Activated gamma-delta T cell treated with anti-CD3 and anti-CD28 coated beads, Interleukin-2, amount 50 U/mL, for 16 hours (primary cell): ENCODE results near the gene CSRP2.
A peak's percentile ranks its signal among the peaks of the same experiment; 100 is the strongest.

Experiments
- DNase-seq: peaks from one replicate; pipeline ENCODE4 v3.0.0-alpha.2; 2020; ENCODE audit warnings: low read depth

Gene CSRP2

DNA sequence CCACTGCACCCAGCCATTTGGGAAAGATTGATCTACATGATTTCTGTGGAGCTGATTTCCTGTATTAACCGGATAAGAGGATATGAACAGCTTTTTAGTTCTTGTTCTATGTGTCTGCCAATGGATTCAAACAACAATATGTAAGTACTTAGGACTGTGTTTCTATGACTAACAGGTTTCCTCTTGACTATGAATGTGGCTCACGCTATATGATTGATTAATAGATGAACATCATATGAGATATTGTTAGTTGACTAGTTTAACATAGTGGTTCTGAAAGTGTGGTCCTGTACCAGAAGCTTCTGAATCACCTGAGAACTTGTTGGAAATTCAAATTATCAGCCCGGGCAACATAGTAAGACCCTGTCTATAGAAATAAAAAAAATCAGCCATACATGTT is 12.8 kb upstream of the CSRP2 start:
- DNase-seq, result no peak

DNA sequence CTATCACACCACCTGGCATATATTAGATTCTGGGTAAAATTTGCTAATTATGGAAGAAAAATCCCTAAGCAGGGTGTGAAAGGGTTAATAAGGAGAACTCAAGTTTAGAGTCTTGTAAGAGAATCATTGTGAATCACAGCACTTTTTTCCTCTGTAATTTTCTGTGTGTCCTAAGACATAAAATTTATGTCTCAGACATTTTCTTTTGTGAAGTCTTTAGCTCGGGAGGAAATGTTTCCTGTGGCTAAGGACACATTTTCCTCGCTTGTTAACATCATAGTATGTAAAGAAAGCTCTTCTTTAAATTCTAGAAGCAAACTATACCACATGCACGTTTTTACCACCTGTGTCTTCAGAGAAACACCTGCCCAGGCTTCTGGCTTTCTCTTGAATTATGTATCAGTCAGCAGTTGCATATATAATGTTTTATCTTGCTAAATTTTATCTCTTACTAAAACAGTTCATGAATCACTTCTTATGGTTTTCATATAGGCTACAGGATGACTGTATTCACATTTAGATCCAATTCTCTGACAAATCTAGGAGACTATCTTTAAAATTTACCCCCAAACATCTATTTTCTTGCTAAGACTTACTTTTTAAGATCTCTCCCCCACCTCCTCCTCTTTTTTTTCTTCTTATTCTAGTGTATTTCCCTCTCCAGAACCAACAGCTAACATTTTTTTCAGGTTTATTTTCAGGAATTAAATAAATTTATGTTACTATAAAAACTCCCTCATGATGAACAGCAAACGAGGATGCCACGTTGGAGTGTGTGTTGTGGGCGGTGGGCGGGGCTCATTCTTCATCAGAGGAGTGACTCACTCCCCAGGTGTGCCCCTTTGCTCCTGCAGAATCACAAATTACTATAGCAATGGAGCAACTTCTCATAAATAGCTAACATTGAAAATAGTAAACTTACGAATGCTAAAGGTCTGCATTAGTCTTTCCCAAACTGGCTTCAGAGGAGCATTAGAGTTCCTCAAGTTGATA is 11.6 kb upstream of the CSRP2 start:
- peak; percentile 13 for DNase-seq

DNA sequence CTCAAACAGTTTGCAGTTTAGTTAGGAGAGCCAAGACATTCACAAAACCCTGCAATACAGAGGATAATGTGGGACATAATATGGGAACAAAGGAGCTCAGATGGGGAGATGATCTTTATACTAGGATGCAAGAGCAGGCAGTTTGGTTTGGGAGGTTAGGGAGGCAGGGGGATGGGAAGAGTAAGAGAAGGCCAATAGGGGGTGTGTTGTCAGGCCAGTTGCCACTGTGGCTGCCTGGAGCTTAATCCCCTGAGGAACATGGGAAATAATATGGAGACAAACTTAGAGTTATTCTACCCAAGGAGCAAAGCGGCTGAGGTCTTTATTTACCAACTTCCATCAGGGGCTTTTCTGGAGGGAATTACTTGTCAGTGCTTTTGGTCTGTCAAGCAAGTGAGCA is 10.0 kb upstream of the CSRP2 start:
- no peak for DNase-seq

DNA sequence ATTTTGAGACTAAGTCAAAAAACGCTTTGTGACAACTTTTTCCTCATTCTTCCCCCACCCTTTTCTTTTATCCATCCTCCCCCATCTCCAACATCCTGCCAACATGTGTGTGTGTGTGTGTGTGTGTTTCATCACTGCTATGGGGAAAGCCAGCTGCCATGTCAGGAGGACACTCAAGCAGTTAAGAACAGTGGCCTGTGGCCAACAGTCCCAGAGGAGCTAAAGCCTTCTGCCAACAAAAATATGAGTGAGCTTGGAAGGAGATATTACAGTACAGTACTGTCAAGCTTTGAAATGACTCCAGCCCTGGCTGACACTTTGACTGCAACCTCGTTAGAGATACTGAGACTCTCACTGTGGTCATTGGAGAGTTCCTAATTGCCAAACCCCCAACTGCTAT is 5.0 kb upstream of the CSRP2 start:
- DNase-seq, result no peak

DNA sequence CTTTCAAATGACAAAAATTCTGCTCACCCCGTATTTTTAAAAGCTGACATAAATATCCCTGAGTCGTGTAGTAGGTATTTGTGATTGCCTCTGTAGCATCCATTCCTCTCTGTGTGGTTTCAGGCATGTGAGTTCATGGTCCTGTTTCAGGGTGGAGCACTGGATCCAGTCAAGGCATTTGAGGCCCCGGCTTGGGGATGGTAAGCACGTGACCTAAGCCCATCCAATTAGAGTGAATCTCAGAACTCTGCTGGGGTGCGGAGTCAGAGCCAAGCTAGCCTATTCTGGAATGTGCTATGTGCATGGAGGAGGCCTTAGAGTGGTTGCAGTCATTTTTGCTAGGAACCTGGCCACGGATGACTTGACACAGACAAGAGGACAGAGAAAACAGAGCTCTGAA is 4.3 kb upstream of the CSRP2 start:
- no peak for DNase-seq

DNA sequence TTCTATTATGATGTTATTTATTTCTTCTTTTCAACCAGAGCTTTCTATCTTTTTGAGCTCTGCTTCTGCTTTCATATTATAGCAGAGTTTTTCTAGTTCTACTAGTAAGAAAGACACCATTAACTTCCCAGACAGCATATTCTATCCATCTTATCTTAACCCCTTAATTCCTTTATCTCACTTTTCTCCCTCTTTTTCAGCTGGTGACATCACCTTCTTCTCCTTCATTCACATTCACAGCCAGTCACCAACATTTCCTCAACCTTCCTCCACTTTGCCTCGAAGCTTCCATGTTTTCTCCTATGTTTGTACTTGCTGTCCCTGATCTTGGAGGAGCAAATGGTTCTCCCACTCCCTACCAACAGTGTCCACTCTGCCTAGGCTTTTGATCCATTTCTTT is 3.5 kb upstream of the CSRP2 start:
- no peak for DNase-seq

DNA sequence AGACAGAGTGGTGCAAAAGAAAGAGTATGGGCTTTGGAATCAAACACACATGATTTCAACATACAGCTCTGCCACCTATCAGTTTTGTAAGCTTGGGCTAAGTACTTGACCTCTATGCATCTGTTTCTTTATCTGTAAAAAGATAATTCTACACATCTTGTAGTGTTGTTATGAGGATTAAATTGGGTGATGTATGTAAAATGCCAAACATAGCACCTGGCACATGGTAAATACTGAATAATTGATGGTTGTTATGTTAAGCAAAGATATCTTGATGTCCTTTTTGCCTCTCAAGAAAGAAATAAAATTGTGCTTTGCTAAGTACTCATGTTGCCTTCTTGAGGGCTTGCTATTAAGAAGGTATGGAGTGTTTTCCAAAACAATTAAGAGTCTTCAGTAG is 2.3 kb upstream of the CSRP2 start:
- no peak for DNase-seq

DNA sequence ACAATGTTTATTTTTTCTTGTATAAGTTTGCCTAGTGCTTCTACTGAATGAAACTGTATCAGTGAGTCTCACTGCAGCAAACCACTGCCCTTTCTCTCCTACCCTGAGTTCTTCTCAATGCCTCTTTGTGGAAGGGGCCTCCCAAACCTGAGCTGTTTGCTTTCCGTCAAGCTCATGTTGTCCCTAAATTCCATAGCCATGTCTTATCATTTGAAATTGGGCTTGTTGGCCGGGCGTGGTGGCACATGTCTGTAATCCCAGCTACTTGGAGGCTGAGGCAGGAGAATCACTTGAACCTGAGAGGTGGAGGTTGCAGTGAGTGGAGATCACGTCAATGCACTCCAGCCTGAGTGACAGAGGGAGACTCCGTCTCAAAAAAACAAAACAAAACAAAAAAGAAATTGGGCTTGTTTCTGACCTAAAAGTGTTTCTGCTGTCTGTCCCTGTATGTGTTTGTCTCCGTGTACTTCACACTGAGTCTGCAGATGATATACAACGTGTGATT is 1.8 kb upstream of the CSRP2 start:
- DNase-seq, result no peak

DNA sequence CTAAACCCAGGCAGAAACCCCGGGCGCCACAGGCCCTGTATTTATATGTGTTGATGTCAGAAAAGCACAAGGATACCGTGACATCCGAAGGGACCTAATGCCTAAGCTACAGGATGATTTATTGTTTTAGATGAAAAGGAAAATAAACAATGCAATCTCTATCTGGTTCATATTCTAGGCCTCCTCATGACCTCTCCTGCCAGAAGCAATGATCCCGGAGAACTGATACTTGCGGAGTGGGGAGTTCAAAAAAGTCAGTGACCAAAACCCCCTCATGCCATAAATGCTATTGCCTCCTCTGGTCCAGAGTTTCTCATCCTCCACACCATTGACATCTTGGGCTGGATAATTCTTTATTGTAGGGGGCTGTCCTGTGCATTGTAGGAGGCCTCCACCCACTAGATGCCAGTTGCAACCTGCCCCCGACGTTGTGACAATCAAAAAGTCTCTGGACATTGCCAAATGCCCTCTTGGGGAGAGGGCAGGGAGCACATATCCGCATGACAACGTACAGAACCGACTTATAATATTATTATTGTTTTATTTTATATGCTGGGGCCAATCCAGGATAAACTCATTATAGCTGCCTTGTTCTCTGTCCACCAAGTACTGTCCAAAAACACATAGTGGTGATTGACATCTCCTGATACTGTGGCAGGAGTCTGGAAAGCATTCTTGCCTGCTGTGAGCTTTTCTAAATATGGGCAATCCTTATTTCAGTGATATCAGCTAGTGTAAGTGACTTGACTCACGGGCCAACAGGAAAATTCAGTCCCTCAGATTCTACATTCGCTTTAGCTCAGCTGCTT is 1.1 kb upstream of the CSRP2 start:
- no peak for DNase-seq

DNA sequence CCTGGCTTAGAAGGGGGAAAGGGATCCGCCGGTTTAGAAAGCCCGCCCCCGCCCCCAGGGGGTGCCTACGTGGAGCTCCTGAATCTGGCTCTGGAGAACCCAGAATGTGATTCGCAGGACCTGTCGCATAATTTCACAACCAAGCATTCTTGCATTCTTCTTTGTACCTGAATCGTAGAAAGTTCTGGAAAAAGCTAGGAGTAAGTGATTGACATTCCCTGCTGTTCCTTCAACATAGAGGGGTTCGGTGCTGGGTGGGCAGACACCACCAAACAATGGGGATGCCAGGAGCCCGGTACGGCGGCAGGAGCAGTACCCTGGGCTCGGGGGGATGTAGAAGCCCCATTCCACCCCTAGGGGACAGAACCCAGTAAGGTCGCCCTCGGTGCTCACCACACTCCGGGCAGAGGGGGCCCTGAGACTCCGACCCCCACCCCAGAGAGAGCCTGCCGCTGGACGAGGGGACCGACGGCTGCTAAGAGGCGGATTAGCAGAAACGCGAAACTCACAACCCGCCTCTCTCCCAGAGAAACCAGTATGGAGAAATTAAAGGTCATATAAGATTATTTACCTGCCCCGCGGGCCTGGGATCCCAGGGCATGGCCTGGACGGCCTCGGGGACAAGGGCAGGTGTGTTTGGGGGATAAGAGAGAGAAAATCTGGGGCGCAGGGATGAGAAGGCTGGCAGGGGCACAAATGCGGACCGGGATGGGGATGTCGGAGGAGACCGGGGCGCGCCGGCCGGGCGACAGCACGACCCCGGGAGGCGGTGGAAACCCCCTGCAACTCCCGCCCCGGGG is 520 bp downstream of the CSRP2 start:
- DNase-seq, result no peak

DNA sequence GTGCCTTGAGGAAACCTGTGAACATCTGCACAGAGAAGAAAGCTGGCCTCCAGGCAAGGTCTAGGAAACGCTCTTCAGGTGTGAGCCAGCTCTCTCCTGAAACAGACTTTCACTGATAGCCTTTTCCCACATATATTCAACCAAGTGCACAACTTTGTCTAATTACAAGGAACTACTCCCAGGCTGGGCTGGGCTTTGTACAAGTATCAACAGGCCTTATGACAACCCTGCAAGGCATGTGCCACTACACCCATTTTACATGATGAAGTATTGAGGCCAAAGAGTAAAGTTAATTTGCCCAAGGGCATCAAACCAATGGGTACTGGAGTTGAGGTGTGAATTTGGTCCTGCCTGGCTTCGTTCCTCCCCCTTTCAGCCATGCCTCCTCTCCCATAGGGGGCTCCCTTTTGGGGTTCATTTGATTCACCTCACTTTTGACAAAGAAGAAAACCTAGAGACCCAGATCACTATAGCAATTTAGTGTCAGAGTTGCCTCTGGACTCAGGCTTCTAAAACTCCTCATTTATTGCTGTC is 2.1 kb downstream of the CSRP2 start:
- no peak for DNase-seq

DNA sequence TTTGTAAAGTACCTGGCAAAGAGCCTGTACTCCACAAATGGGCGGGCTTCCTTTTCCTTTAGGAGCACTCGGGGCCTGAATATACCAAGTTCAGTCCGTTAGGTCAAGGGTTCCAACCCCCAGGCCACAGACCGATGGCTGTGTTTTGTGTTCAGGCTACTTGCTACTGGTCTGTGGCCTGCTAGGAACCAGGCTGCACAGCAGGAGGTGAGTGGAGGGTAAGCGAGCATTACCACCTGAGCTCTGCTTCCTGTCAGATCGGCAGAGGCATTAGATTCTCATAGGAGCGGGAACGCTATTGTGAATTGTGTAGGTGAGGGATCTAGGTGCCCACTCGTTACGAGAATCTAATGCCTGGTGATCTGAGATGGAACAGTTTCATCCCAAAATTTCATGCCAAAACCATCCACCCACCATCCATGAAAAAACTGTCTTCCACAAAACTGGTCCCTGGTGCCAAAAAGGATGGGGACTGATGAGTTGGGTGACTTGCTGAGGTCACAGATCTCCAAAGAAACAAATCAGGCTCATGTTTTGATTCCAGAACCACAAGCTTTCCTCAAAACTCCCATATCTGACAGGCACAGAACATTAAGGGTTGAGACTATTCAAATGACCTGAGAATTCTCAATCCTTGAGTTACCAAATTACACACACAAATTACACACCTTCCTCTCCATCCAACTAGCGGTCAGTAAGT is 4.2 kb downstream of the CSRP2 start:
- DNase-seq, result no peak

DNA sequence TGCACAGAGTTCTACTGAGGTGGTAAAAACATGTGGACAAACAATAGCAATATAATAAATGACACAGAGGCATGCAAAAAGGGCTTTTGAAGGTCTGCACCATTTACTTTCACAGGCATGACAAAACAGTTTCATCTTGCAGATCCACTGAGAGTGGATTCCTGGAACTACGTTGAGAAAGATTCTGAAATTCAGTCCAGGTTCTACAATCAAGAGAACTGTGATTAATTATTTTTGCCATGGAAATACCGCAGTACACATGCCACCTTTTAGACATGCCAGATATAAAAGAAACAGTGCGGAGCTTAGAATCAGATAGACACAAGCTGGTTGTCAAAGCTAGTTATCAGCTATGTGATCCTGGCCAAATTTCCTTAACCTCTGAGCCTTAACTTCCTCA is 4.8 kb downstream of the CSRP2 start:
- no peak for DNase-seq

DNA sequence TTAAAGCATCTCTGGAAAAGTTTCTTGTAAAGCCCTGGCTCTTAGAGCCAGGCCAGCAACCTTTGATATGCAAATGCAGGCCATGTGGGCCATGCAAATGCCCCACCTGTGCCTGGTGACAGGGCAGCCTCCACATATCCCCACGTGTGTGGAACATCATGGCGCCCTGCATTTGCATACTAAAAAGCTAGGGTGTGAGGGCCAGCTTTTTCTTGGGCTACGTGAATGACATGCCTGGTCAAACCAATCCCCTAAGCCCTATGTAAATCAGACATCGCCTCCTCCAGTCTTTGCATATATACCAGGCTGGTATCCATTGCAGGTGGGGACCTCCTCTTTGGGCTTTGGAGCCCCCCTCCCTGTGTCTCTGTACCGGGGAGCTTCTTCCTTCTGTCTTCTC is 6.4 kb downstream of the CSRP2 start:
- no peak for DNase-seq

DNA sequence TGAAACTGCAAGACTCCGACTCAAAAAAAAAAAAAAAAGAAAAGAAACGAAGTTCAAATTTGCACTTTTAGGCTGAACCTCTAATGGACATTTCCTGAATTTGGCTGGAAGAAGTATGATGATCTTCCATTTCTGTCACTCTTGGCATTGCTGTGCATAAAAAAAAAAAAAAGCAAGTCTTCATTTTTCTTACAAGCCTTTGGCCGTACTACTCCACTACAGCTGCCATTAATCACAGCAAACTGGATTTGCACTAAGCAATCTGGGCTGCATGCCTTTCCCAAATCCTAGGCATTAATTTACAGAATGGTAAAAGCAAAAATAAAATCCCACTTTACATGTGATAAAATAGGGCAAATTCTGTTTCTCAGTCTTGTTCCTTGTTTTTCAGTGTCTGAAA is 7.1 kb downstream of the CSRP2 start:
- DNase-seq, result no peak

DNA sequence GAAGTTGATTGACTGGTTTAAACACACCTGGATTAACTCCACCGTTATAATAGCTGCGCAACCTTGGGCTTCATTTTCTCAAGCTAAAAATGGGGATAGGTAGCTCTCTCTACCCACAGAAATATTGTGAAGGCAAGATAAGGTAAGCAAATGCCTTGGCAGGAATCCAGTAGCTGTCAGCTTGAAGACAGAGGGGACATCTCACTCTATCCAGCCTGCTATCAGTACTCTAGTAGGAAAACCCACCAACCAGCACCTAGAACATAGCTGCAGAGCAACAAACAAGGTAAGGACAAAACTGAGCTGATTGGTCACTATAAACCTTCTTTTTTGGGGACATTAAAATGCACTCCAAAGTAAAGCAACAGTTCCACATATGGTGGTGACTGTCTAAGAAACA is 7.7 kb downstream of the CSRP2 start:
- DNase-seq, result no peak

DNA sequence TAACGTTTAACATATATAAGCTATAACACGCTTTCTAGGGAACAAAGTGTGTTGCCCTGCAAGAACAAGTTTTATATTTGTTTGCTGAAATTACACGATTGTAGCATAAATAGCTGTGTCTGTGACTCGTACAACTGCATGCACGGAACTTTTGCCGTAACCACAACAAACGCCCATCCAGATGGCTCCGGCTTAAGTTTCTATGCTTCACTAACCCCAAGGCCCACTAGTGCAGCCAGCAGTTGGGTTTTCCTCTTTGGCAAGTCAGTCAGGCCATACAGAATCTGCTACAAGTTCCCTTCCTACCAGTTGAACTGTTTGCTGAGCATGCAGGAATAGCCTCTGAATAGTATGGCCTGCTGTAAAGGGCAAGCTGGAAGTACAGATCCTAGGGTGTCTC is 12.1 kb downstream of the CSRP2 start:
- DNase-seq, result no peak

DNA sequence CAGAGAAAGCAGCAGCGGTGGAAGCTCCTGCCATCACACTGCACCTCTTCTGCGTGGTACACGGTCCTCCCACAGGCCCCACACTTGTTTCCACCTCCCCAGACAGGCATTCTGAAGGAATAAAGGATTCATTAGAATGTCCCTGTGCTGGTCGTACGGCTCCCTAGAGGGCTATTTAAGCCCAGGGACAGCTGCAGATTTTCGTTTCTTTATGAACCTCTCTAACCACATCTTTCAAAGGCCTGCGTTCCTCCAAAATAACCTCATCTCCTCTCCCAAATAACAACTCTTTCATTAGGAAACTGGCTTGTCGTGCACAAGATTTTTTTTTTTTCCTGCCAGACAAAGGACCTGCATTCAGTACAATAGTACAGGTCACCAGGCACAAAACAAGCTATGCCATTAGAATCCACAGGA is 12.7 kb downstream of the CSRP2 start:
- no peak for DNase-seq

DNA sequence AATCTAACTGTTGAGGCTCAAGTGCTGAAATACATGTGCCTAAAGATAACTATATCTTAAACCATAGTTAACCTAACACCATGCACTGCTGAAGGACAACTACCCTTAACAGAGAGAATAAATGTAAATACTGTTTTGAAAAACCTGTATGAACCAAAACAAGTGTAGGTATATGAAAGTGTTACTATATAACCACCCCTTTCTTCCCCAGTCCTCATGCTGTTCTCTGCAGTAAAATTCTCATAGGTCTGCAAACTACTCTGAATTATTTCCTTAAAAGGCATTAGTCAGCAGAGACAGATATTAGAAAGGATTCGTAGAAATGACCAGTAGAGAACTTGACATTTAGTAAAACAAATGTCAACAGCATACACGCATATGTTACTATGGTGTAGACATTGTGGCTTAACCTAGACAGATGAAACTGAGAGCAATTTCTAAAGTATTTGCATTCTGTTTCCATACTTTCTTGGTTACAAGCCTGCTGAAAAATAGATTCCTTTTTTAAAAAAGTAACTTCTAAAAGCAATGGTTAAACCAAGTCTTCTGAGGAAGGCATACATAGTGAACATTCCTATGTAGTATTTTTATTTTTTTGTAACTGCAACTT is 13.9 kb downstream of the CSRP2 start:
- no peak for DNase-seq

DNA sequence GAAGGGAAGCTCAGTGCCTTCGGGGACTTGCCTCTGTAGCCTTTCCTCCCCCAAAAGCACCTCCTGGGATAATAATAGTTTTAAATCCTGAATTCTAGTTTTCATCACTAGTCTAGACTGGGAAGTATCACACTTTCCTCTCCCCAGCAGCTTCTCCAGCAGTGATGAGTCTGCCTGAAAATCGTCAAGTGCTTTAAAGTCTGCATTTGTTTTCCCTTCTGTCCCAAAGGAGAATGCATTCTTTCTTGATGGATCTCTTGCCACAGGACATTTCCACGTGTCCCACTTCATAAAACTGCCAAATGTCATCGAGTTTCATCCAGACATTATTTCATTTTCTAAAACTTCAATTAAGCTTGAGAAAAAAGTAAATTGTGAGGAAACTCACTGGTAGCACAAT is 15.0 kb downstream of the CSRP2 start:
- no peak for DNase-seq
